Measurements from ENCODE around the gene RBMS3. TPM values are rescaled to one million over a fixed set of nuclear protein-coding genes. Genes with fewer than 3 reads are reported as not detected.

RBMS3 gene
- total RNA-seq, 1 donor from 2014 or later = 3.8 TPM

DNA sequence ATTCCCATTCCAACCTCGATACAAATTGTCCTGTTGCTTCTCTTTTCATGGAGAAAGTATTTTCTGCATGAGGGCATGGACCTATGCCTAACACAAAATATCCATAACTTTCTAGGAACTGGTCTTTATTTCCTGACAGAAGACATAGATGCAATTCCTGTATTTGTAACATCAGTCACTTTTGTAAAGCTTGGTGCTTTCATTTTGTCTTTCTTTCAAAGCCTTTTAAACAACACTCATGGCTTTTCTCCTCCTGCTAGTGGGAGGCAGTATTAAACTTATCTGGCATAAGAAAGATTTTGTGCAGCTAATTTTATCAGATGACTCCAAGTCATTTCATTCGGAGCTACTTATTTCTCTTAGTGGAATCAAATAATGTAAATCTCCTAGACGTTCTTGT, 616.0 kb downstream of the RBMS3 start:
- no peaks in the 10 kb centered on the region for H3K4me1 Mint-ChIP-seq (ENCODE audit: low read depth)
- peaks cover 6% of the 10 kb centered on the region for H3K9me3 Mint-ChIP-seq (ENCODE audit: low read depth)
- no peak overlapping the region for H3K4me3 Mint-ChIP-seq (ENCODE audit: low read depth)
- no peaks in the 10 kb centered on the region for H3K36me3 Mint-ChIP-seq (ENCODE audit: insufficient read depth)
- DNase-seq (ENCODE audit: low spot score, unreplicated experiment) = no peak
- TF ChIP-seq, protein P1, sequence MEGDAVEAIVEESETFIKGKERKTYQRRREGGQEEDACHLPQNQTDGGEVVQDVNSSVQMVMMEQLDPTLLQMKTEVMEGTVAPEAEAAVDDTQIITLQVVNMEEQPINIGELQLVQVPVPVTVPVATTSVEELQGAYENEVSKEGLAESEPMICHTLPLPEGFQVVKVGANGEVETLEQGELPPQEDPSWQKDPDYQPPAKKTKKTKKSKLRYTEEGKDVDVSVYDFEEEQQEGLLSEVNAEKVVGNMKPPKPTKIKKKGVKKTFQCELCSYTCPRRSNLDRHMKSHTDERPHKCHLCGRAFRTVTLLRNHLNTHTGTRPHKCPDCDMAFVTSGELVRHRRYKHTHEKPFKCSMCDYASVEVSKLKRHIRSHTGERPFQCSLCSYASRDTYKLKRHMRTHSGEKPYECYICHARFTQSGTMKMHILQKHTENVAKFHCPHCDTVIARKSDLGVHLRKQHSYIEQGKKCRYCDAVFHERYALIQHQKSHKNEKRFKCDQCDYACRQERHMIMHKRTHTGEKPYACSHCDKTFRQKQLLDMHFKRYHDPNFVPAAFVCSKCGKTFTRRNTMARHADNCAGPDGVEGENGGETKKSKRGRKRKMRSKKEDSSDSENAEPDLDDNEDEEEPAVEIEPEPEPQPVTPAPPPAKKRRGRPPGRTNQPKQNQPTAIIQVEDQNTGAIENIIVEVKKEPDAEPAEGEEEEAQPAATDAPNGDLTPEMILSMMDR (IDR thresholded peaks at IDR 0.05; ENCODE audit: unreplicated experiment) = no peak
- no peak overlapping the region for H3K27ac Mint-ChIP-seq
- H3K27me3 Mint-ChIP-seq = peaks cover 8% of the 10 kb centered on the region

DNA sequence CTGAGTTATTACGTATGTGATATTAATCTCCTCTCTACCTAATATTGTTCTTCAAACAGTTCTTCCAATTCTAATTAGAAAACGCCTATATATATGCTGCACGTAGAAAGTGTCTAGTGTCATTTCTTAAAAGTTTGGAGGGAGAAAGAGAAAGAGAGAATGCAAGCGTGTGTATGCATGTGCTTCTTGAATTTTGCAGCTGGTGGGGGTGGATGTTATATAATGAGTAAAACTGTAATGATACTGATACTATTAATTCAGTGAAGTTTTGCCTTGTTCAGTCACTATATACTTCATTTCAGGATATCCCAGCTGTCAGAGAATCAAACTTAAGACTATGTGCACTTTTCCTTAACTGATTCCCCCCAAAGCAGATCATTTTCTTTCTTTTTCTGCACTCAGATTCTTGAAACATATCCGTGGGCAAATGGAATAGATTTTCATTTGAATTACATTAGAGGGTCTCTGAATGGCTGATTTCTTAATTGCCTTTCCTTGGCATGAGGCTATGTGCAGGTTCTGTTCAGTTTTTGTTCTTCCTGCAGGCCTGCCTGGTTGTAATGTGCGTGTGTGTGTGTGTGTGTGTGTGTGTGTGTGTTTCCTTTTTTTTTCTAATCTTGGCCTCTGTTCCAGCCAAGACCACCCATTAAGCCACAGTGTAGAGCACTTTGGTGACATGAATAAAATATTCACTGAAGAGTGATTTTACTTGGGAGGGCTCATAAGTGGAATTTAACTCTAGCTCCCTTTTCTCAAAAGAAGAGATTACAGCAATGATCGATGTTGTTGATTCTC, 617.5 kb downstream of the RBMS3 start:
- TF ChIP-seq, protein P1 (IDR thresholded peaks at IDR 0.05; ENCODE audit: unreplicated experiment) = no peak

DNA sequence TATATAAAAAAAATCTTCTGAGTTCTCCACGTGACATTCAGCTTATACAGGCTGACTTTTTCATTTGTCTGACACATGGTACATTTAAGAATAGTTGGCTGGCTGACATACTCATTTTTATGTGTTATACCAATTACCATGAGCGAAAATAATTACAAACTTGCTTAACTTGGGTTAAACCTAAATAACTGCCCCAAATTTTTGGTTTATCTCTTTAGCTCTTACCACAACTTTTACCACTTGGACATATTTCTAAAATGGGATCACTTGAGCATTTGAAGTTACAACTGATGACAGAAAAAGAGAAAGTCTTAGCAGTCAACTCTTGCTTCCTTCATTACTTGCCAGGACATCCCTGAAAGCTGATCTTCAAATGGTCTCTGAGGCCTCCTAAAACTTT, 618.1 kb downstream of the RBMS3 start:
- TF ChIP-seq, protein P1 (IDR thresholded peaks at IDR 0.05; ENCODE audit: unreplicated experiment) = no peak
- no peak overlapping the region for H3K4me3 Mint-ChIP-seq (ENCODE audit: low read depth)
- H3K36me3 Mint-ChIP-seq (ENCODE audit: insufficient read depth) = no peaks in the 10 kb centered on the region
- peaks cover 8% of the 10 kb centered on the region for H3K27me3 Mint-ChIP-seq
- DNase-seq (ENCODE audit: low spot score, unreplicated experiment) = no peak
- H3K9me3 Mint-ChIP-seq (ENCODE audit: low read depth) = peaks cover 2% of the 10 kb centered on the region
- no peak overlapping the region for H3K27ac Mint-ChIP-seq
- no peaks in the 10 kb centered on the region for H3K4me1 Mint-ChIP-seq (ENCODE audit: low read depth)

More for the DNA sequence above, 617.5 kb downstream of the RBMS3 start:
- no peak overlapping the region for H3K27ac Mint-ChIP-seq
- H3K9me3 Mint-ChIP-seq (ENCODE audit: low read depth) = peaks cover 6% of the 10 kb centered on the region
- no peaks in the 10 kb centered on the region for H3K4me1 Mint-ChIP-seq (ENCODE audit: low read depth)
- peaks cover 8% of the 10 kb centered on the region for H3K27me3 Mint-ChIP-seq
- no peak overlapping the region for H3K4me3 Mint-ChIP-seq (ENCODE audit: low read depth)
- H3K36me3 Mint-ChIP-seq (ENCODE audit: insufficient read depth) = no peaks in the 10 kb centered on the region
- DNase-seq (ENCODE audit: low spot score, unreplicated experiment) = no peak

DNA sequence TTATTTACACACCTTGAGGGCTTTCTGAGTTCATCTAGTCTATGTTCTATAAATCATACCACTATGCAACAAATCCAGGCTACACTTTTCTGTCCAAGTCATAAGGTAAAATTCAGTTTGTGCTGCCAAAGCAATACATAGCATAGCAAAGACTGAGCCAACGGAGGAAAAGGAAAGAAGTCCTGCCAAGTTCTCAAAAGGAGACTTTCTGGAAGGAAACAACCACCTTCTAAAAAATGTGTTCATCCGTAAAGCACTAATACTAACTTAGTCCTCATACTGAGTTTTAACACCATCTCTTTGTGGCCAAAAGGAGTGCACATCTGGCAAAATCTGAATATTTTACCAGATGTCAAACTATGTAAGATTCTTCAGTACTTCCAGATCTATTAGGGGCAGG, 620.2 kb downstream of the RBMS3 start:
- TF ChIP-seq, protein P1 (IDR thresholded peaks at IDR 0.05; ENCODE audit: unreplicated experiment) = no peak
- H3K27me3 Mint-ChIP-seq = peaks cover 8% of the 10 kb centered on the region
- DNase-seq (ENCODE audit: low spot score, unreplicated experiment) = no peak
- no peaks in the 10 kb centered on the region for H3K4me1 Mint-ChIP-seq (ENCODE audit: low read depth)
- no peaks in the 10 kb centered on the region for H3K9me3 Mint-ChIP-seq (ENCODE audit: low read depth)
- H3K27ac Mint-ChIP-seq = no peak overlapping the region
- H3K36me3 Mint-ChIP-seq (ENCODE audit: insufficient read depth) = no peaks in the 10 kb centered on the region
- no peak overlapping the region for H3K4me3 Mint-ChIP-seq (ENCODE audit: low read depth)

DNA sequence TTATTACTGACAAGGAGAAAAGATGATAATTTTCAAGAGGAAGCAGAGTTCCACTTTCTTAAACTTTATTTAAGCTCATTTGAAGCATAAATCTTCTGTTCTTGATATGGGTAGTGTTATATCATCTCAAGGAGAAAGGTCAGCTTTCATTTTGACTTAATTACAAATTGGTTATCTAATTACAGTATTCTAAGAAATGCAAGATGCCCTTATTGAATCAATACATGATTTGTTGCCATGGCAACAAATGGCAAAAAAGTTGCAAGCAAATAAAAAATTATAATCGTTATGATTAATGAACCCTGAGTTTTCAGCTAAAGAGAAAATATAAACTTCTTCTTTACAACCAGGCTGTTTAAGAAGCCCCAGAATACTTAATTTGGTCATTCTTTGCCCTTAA, 622.7 kb downstream of the RBMS3 start:
- TF ChIP-seq, protein P1 (IDR thresholded peaks at IDR 0.05; ENCODE audit: unreplicated experiment) = no peak
- Mint-ChIP-seq H3K36me3 (ENCODE audit: insufficient read depth) (no peaks in the 10 kb centered on the region), H3K4me3 (ENCODE audit: low read depth) (no peak overlapping the region), H3K27me3 (no peaks in the 10 kb centered on the region), H3K9me3 (ENCODE audit: low read depth) (no peaks in the 10 kb centered on the region), H3K4me1 (ENCODE audit: low read depth) (no peaks in the 10 kb centered on the region), H3K27ac (no peak overlapping the region)
- DNase-seq (ENCODE audit: low spot score, unreplicated experiment) = no peak
